Ishikawa (cell line): ENCODE results near the gene ATAD5.

ENCODE experiments used
- CEBPB ChIP-seq: IDR thresholded peaks from 2 replicates; pipeline ENCODE4 v1.6.1; 2012
- CREB1 ChIP-seq: IDR thresholded peaks from 2 replicates; pipeline ENCODE4 v1.6.1; 2012; ENCODE audit warnings: low read depth
- EGR1 ChIP-seq: IDR thresholded peaks from 2 replicates; pipeline ENCODE4 v1.6.1; 2012
- EP300 ChIP-seq: IDR thresholded peaks from 2 replicates; pipeline ENCODE4 v1.6.1; 2012; ENCODE audit warnings: borderline replicate concordance
- FOXM1 ChIP-seq: IDR thresholded peaks from 2 replicates; pipeline ENCODE4 v1.6.1; 2012; ENCODE audit warnings: low read depth, borderline replicate concordance
- MAX ChIP-seq: IDR thresholded peaks from 2 replicates; pipeline ENCODE4 v1.6.1; 2012
- NFIC ChIP-seq: IDR thresholded peaks from 2 replicates; pipeline ENCODE4 v1.6.1; 2012
- RAD21 ChIP-seq: IDR thresholded peaks from 2 replicates; pipeline ENCODE4 v1.6.1; 2012; ENCODE audit warnings: low read depth
- REST ChIP-seq: IDR thresholded peaks from 2 replicates; pipeline ENCODE4 v1.6.1; 2012; ENCODE audit warnings: low read depth, mild to moderate bottlenecking
- TAF1 ChIP-seq: IDR thresholded peaks from 2 replicates; pipeline ENCODE4 v1.6.1; 2012; ENCODE audit warnings: low read depth, mild to moderate bottlenecking
- TCF12 ChIP-seq: IDR thresholded peaks from 2 replicates; pipeline ENCODE4 v1.6.1; 2012; ENCODE audit warnings: low read depth
- TEAD4 ChIP-seq: IDR thresholded peaks from 2 replicates; pipeline ENCODE4 v1.6.1; 2012
- USF1 ChIP-seq: IDR thresholded peaks from 2 replicates; pipeline ENCODE4 v1.6.1; 2012
- YY1 ChIP-seq: IDR thresholded peaks from 2 replicates; pipeline ENCODE4 v1.6.1; 2012; ENCODE audit warnings: low read depth
- ZBTB7A ChIP-seq: IDR thresholded peaks from 2 replicates; pipeline ENCODE4 v1.6.1; 2012; ENCODE audit warnings: low read depth

The ATAD5 gene

GRCh38 chr17:30790279-30790678 lies 41.5 kb upstream of the ATAD5 start:
- no peak for TF ChIP-seq YY1
- no peak for TF ChIP-seq CEBPB
- TF ChIP-seq TCF12, result no peak
- no peak for TF ChIP-seq EP300
- no peak for TF ChIP-seq MAX
- TF ChIP-seq CREB1, result no peak
- no peak for TF ChIP-seq USF1
- TF ChIP-seq REST, result no peak
- TF ChIP-seq FOXM1, result no peak
- no peak for TF ChIP-seq TAF1
- TF ChIP-seq ZBTB7A, result no peak
- TF ChIP-seq NFIC, result no peak
- TF ChIP-seq EGR1, result no peak
- no peak for TF ChIP-seq RAD21
- TF ChIP-seq TEAD4, result no peak

- TF ChIP-seq EGR1 (no peak), TAF1 (no peak), YY1 (no peak), CREB1 (no peak), ZBTB7A (no peak), TCF12 (no peak), NFIC (no peak), CEBPB (no peak), RAD21 (no peak), USF1 (no peak)
Measured at GRCh38 chr17:30793282-30793977, 38.3 kb upstream of the ATAD5 start.

- TF ChIP-seq EGR1 (no peak), CREB1 (no peak), USF1 (no peak), CEBPB (no peak), YY1 (no peak), NFIC (no peak), FOXM1 (no peak), TCF12 (no peak), TAF1 (no peak)
Measured at GRCh38 chr17:30794372-30794771, 37.4 kb upstream of the ATAD5 start.

- TF ChIP-seq NFIC (no peak), USF1 (no peak), YY1 (no peak), CREB1 (no peak), MAX (no peak), ZBTB7A (no peak), TCF12 (no peak), EP300 (no peak), EGR1 (no peak), FOXM1 (no peak), REST (no peak), RAD21 (no peak)
Measured at GRCh38 chr17:30796016-30796415, 35.8 kb upstream of the ATAD5 start.

GRCh38 chr17:30801671-30802070 lies 30.1 kb upstream of the ATAD5 start:
- TF ChIP-seq TCF12 (no peak), NFIC (no peak), ZBTB7A (no peak), CREB1 (no peak), YY1 (no peak), USF1 (no peak), EGR1 (no peak)
